Measurements from ENCODE around the gene AGAP1. TPM values are rescaled to one million over a fixed set of nuclear protein-coding genes. Genes with fewer than 3 reads are reported as not detected.

AGAP1 gene
- total RNA-seq, 1 donor from 2014 or later: 54.7 TPM

- Mint-ChIP-seq H3K27ac (ENCODE audit: unreplicated experiment) (peak overlapping the region; percentile 72), H3K27me3 (ENCODE audit: low read depth) (no peaks in the 10 kb centered on the region), H3K9me3 (no peaks in the 10 kb centered on the region), H3K4me1 (peaks cover 47% of the 10 kb centered on the region), H3K4me3 (peak overlapping the region; percentile 73), H3K36me3 (ENCODE audit: low read depth) (peaks cover 3% of the 10 kb centered on the region)
- TF ChIP-seq CTCF (conservative IDR thresholded peaks at IDR 0.05): no peak
- DNase-seq (ENCODE audit: low read depth, low spot score): no peak
These were observed 613.7 kb downstream of the AGAP1 start for GRCh38 chr2:236107536-236107935.

DNA sequence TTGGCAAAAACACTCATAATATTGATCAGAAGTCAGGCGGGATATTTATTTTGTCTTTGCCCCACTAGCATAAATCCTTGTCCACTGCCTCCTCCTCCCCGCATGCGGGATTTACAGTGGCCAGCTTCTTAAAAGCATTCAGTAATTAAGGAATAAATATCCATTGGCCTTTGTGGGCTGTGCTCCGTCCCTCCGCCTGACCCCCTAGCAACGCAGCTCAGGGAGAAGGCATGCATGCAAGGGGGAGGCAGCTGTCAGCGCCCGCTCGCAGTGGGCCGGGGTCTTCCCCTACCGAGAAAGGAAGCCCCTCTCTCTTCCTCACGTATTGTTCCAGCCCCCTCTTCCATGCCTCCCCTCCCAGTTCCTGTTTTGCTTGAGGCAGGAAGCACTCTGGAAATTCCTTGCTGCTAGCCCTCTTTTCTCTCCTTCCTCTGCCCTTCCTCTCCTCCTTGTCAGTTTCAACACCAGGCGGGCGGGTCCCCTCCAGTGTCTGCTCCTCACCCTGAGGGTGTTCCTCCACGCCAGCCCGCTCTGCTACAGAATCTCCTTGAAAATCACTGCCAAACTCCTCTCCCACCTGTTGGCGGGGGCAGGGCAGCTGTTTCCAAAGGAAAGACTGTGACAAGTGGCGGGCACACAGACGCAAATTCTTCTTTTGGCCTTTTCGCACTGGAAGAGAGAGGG is 614.2 kb downstream of the AGAP1 start:
- Mint-ChIP-seq H3K27ac (ENCODE audit: unreplicated experiment) (peak overlapping the region; percentile 72), H3K36me3 (ENCODE audit: low read depth) (peaks cover 3% of the 10 kb centered on the region), H3K4me3 (peak overlapping the region; percentile 73), H3K4me1 (peaks cover 42% of the 10 kb centered on the region), H3K9me3 (no peaks in the 10 kb centered on the region), H3K27me3 (ENCODE audit: low read depth) (no peaks in the 10 kb centered on the region)
- no peak for TF ChIP-seq CTCF (conservative IDR thresholded peaks at IDR 0.05)
- DNase-seq (ENCODE audit: low read depth, low spot score): peak; percentile 29

- Mint-ChIP-seq H3K4me1 (peaks cover 37% of the 10 kb centered on the region), H3K27me3 (ENCODE audit: low read depth) (no peaks in the 10 kb centered on the region), H3K36me3 (ENCODE audit: low read depth) (peaks cover 3% of the 10 kb centered on the region), H3K27ac (ENCODE audit: unreplicated experiment) (no peak overlapping the region), H3K4me3 (no peak overlapping the region), H3K9me3 (no peaks in the 10 kb centered on the region)
- no peak for DNase-seq (ENCODE audit: low read depth, low spot score)
- TF ChIP-seq CTCF (conservative IDR thresholded peaks at IDR 0.05): no peak
These were observed 615.2 kb downstream of the AGAP1 start for GRCh38 chr2:236109061-236109460.

GRCh38 chr2:236109473-236109872 is 615.6 kb downstream of the AGAP1 start:
- Mint-ChIP-seq H3K4me1 (peaks cover 38% of the 10 kb centered on the region), H3K36me3 (ENCODE audit: low read depth) (peaks cover 3% of the 10 kb centered on the region), H3K27me3 (ENCODE audit: low read depth) (no peaks in the 10 kb centered on the region), H3K27ac (ENCODE audit: unreplicated experiment) (no peak overlapping the region), H3K9me3 (no peaks in the 10 kb centered on the region), H3K4me3 (no peak overlapping the region)
- no peak for DNase-seq (ENCODE audit: low read depth, low spot score)
- no peak for TF ChIP-seq CTCF (conservative IDR thresholded peaks at IDR 0.05)

DNA sequence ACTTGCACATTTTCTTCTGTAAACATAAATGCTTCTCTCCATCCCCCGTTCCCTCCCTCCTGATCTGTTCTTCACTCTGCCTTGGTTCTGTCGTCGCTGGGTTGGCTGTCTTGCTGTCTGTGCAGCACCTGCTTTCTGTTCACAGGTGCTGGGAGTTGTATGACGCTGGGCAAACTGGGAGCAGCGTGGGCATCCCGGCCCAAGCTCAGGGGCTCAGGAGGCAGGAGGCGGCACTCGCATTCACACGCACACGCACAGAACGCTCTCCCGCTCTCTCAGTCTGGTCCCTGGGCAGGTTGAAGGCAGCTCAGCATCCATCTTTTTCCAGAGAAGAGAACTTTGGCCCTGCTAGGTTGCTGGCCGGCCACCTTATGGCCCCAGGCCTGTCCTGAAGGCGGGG is 618.6 kb downstream of the AGAP1 start:
- Mint-ChIP-seq H3K4me1 (peaks cover 40% of the 10 kb centered on the region), H3K36me3 (ENCODE audit: low read depth) (peaks cover 3% of the 10 kb centered on the region), H3K27me3 (ENCODE audit: low read depth) (no peaks in the 10 kb centered on the region), H3K4me3 (no peak overlapping the region), H3K9me3 (no peaks in the 10 kb centered on the region), H3K27ac (ENCODE audit: unreplicated experiment) (no peak overlapping the region)
- no peak for DNase-seq (ENCODE audit: low read depth, low spot score)
- TF ChIP-seq CTCF (conservative IDR thresholded peaks at IDR 0.05): no peak

Data from neural crest cell (in vitro differentiated cells).